Stimulated activated CD4-positive, alpha-beta T cell treated with anti-CD3 and anti-CD28 coated beads, Interleukin-4, amount 100 ng/mL, for 24 hours (primary cell): Measurements from ENCODE around the gene ATP8B3.

Experiments
- DNase-seq: peaks from one replicate; pipeline ENCODE4 v3.0.0-alpha.2; 2020

The ATP8B3 gene

DNA sequence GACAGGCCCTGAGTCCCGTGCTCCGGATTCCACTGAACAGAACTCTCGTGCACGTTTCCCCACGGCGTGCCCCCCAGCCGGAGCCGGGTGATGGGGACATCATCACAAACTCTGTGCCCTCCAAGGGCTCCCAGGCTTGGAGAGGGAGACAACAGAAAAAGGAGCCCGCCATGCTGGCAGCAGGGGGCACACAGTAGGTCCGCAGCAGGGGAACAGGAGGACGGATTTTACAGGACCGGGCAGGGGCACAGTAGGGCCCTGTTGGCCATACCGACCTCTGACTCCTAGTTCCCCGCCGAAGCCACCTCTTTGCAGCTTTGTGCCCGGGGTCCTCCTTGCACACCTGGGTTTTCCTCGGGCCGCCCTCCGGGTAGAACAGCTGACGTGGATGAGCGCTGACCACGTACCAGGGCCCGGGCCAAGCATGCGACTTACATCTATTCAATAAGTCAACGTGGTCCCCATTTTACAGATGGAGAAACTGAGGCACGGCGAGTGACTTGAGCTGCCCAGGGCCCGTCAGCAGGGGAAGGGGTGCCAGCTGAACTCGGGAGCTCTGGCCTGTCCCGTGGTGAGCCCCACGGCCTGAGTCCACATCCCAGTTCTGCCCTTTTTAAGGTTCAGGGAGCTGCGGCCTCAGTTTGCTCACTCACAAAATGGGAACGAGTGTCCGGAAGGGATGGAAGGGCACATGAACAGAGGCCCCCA, 68.9 kb downstream of the ATP8B3 start:
- no peak for DNase-seq

- no peak for DNase-seq
Measured at GRCh38 chr19:1739960-1740629, 72.0 kb downstream of the ATP8B3 start.

DNA sequence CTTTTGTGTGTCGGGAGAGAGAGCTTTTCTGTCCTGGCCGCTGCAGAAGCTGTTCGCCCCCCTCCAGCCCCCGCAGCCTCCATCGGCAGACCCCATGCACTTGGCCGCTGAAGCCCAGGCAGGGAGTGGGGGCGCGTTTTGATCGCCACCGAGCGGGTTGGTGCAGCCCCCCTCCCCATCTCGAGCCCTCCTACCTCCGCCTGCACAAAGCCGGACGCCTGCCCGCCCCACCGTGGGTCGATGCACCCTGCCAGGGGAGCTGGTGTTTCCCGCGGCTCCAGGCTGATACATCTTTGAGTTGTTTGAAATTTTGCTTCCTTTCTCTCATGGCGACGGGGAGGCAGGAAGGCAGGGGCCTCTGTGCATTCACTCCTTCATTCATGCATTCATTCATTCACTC, 75.1 kb downstream of the ATP8B3 start:
- no peak for DNase-seq

DNA sequence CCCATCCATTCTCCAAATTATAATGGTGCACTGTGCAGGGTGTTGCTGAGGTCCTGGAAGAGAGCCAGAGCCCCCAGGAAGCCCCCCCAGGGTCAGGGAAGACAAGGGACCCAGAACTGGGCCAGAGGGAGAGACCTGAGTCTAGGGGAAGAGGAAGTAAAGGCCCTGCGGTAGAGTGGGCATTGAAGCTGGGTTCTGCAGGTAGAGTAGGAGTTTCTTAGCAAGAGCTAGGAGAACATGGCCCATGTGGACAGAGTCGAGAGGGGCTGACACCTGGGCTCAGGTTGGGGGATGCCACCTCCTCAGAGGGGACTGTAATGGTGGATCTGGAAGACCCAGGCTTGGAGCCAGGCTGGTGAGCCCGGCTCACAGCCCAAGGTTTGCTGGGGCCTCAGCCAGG, 75.8 kb downstream of the ATP8B3 start:
- DNase-seq: no peak

- no peak for DNase-seq
Measured at GRCh38 chr19:1734321-1734966, 77.6 kb downstream of the ATP8B3 start.
